Measurements from ENCODE around the gene DSCAML1.

The DSCAML1 gene

DNA sequence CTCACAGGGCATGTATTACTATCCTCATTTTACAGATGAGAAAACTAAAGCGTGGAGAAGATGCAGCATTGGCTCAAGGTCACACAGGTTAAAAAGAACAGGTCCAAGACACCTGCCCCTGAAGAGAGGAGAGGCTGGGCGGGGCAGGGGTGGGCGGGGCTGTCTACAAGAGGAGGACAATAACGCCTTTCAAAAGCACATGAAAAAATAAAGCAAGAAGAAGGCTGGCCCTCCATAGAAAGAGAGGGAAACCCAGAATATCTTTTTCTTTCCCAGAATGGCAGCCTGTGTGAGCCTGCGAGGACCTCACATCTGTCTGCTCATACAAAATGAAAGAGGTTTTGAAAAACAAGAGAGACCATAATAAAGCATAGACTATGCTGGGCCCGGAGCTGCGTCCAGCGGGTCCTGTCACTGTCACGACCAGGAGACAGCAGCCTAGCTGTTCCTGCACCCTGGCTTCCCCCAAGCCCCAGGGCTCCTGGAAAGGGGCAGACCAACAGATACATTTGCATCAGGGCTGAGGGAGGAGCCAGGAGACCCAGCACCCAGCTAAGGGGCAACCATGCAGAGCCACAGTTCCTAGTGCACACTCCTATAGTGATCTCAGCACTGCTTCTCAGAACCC is 61.6 kb downstream of the DSCAML1 start:
- TF ChIP-seq, protein P1, sequence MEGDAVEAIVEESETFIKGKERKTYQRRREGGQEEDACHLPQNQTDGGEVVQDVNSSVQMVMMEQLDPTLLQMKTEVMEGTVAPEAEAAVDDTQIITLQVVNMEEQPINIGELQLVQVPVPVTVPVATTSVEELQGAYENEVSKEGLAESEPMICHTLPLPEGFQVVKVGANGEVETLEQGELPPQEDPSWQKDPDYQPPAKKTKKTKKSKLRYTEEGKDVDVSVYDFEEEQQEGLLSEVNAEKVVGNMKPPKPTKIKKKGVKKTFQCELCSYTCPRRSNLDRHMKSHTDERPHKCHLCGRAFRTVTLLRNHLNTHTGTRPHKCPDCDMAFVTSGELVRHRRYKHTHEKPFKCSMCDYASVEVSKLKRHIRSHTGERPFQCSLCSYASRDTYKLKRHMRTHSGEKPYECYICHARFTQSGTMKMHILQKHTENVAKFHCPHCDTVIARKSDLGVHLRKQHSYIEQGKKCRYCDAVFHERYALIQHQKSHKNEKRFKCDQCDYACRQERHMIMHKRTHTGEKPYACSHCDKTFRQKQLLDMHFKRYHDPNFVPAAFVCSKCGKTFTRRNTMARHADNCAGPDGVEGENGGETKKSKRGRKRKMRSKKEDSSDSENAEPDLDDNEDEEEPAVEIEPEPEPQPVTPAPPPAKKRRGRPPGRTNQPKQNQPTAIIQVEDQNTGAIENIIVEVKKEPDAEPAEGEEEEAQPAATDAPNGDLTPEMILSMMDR (IDR thresholded peaks at IDR 0.05; ENCODE audit: low read depth, low read length, missing control alignments), result no peak
- in situ Hi-C loops (cut with HindIII; ENCODE audit: low pct_ligation_motif_present, low sequenced_read_pairs), result no loop called here
- Histone ChIP-seq H3K36me3 (replicated peaks) (no peaks in the 10 kb centered on the region), H3K27me3 (replicated peaks) (no peaks in the 10 kb centered on the region), H3K27ac (no peak overlapping the region), H3K4me3 (ENCODE audit: low read depth, low read length) (no peak overlapping the region)
- no peak for DNase-seq

DNA sequence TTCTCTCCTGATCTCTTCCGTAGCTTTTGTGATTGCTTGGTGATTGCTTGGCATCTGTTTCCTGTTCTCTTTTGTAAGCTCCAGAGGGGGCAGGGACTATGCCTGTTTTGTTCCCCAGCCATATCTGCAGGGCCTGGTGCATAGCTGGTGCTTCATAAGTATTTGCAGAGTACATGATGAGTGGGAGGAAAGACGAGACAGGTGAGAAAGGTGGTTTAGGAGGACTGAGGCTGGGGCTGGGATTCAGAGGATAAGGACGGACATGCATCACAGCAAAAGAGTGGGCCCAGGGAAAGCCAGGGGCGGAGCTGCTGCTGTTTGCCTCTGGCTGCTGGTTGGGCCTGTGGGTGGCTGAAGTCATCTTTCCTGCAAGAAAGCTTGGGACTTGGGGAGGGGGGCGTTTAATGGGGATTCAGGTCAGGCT is 62.4 kb downstream of the DSCAML1 start:
- no peaks in the 10 kb centered on the region for H3K36me3 ChIP-seq (replicated peaks)
- no peak for DNase-seq
- no peak overlapping the region for H3K27ac ChIP-seq
- in situ Hi-C loops (cut with HindIII; ENCODE audit: low pct_ligation_motif_present, low sequenced_read_pairs), result no loop called here
- H3K4me3 ChIP-seq (ENCODE audit: low read depth, low read length), result no peak overlapping the region
- H3K27me3 ChIP-seq (replicated peaks), result no peaks in the 10 kb centered on the region
- TF ChIP-seq, protein P1 (IDR thresholded peaks at IDR 0.05; ENCODE audit: low read depth, low read length, missing control alignments), result no peak

DNA sequence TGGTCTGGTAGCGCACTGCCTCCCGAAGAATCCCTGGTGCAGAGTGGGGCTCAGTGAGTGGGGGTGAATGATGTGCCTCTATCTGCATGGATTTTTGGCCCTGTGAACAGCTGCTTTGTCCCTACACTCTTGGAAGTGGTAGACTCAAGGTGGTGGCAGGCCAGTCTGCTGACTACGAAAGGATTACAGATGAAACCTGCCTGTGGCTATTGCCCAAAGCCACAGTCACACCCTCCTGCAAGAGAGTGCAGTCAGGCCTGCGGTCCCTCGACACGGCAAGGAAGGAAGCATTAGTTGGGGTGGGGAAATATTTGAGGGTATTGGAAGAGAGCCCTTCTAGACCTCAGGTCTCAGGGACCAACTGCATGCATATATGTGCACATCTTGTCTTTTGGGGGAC is 63.7 kb downstream of the DSCAML1 start:
- in situ Hi-C loops (cut with HindIII; ENCODE audit: low pct_ligation_motif_present, low sequenced_read_pairs), result no loop called here
- DNase-seq, result no peak
- TF ChIP-seq, protein P1 (IDR thresholded peaks at IDR 0.05; ENCODE audit: low read depth, low read length, missing control alignments), result no peak
- Histone ChIP-seq H3K4me3 (ENCODE audit: low read depth, low read length) (no peak overlapping the region), H3K36me3 (replicated peaks) (no peaks in the 10 kb centered on the region), H3K27ac (no peak overlapping the region), H3K27me3 (replicated peaks) (no peaks in the 10 kb centered on the region)

DNA sequence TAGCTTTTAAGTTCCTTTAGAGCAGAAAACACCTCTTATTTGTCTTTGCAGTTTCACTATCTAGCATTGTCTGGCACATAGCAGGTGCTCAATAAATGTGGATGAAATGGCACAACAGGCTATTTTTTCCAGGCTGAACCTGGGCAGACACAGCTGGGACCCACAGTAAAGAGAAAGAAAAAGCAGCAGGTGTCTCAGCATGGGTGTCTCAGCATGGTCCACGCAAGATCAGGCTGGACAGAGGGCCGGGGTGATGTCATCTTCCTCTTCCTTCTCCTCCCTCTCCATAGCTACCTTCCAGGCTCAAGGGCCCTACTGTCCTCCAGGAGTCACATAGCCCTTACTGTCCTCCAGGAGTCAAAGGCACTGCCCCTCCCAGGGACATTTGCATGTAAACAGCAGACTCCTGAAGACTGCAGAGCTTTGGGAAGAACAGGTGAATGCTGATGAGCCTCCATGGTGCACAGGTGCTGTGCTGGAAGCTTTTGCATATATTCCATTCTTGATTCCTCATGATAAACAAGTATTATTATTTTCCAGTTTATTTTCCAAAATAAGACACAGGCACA is 65.2 kb downstream of the DSCAML1 start:
- Histone ChIP-seq H3K36me3 (replicated peaks) (no peaks in the 10 kb centered on the region), H3K4me3 (ENCODE audit: low read depth, low read length) (no peak overlapping the region), H3K27ac (no peak overlapping the region), H3K27me3 (replicated peaks) (no peaks in the 10 kb centered on the region)
- no peak for DNase-seq
- TF ChIP-seq, protein P1 (IDR thresholded peaks at IDR 0.05; ENCODE audit: low read depth, low read length, missing control alignments), result no peak
- in situ Hi-C loops (cut with HindIII; ENCODE audit: low pct_ligation_motif_present, low sequenced_read_pairs), result no loop called here

DNA sequence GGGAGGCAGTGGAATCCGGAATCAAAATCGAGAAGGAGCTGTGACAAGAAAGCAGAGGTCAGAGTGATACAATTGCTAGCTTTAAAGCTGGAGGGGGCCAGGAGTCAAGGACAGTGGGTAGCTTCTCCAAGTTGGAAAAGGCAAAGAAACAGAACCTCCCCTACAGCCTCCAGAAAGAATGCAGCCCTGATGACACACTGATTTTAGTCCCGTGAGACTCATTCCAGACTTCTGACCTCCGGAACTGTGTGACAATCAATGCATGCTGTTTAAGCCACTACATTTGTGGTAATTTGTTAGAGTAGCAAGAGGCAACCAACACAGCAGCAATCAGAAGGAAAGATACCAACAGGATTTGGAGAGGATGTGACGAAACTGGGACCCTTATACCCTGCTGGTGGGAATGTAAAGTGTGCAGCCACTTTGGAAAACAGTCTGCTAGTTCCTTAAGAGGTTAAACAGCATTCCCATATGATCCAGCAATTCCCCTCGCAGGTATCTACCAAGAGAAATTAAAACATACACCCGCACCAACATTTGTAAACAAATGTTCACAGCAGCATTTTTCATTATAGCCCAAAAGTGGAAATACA is 66.7 kb downstream of the DSCAML1 start:
- no peak overlapping the region for H3K27ac ChIP-seq
- no peaks in the 10 kb centered on the region for H3K27me3 ChIP-seq (replicated peaks)
- TF ChIP-seq, protein P1 (IDR thresholded peaks at IDR 0.05; ENCODE audit: low read depth, low read length, missing control alignments), result no peak
- no peaks in the 10 kb centered on the region for H3K36me3 ChIP-seq (replicated peaks)
- in situ Hi-C loops (cut with HindIII; ENCODE audit: low pct_ligation_motif_present, low sequenced_read_pairs), result no loop called here
- DNase-seq, result peak; percentile 5
- no peak overlapping the region for H3K4me3 ChIP-seq (ENCODE audit: low read depth, low read length)

Measured in brain microvascular endothelial cell (primary cell).